Activated T-helper 17 cell treated with anti-CD3 and anti-CD28 coated beads, Interleukin-2, amount 50 U/mL, for 72 hours (primary cell): ENCODE measurements around the gene KRTAP5-1. TPM values are rescaled to one million over a fixed set of nuclear protein-coding genes. Genes with fewer than 3 reads are reported as not detected.
A peak's percentile ranks its signal among the peaks of the same experiment; 100 is the strongest.

Experiments used
- ATAC-seq: fragments of 150-1000 bp; cut with Tn5 transposase; replicated peaks from 2 replicates; pipeline ENCODE4 v1.10.0; 2021; ENCODE audit warnings: mild to moderate bottlenecking, moderate library complexity
- H3K27ac Mint-ChIP-seq: one replicate; pipeline ENCODE4 v1.8.0; 2022; ENCODE audit warnings: mixed read lengths
- H3K27me3 Mint-ChIP-seq: one replicate; pipeline ENCODE4 v1.8.0; 2022; ENCODE audit warnings: mixed read lengths
- H3K36me3 Mint-ChIP-seq: one replicate; pipeline ENCODE4 v1.8.0; 2022; ENCODE audit warnings: low read depth, mild to moderate bottlenecking, mixed read lengths
- H3K4me1 Mint-ChIP-seq: one replicate; pipeline ENCODE4 v1.8.0; 2022; ENCODE audit warnings: mixed read lengths
- H3K4me3 Mint-ChIP-seq: one replicate; pipeline ENCODE4 v1.8.0; 2022; ENCODE audit warnings: mild to moderate bottlenecking, mixed read lengths
- H3K9me3 Mint-ChIP-seq: one replicate; pipeline ENCODE4 v1.8.0; 2022; ENCODE audit warnings: mixed read lengths
- total RNA-seq, 2 donors: library from RNA; stranded (reverse); gene quantifications; one replicate each; pipeline ENCODE4 v1.2.3, GENCODE V29; 2022

KRTAP5-1 gene
- total RNA-seq, 2 donors from 2014 or later = not detected

DNA sequence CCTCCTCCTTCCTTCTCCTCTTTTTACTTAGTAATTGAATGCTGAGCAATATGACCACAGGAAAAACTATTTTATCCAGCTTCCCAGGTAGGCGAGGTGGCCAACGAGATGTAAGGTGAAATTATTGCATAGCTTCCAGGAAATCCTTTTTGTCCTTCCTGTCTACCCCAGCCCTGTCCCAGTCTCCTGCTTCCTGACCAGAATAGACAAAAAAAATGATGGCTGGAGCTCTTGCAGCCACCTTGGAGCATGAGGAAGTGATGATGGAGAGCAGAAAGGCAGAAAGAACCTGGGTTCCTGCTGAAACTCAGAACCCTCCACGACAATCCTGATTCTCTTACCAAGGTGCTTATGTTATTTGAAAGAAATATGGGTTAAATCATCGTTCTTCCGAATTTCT is 46.9 kb downstream of the KRTAP5-1 start:
- peaks cover 8% of the 10 kb centered on the region for H3K36me3 Mint-ChIP-seq
- no peak overlapping the region for H3K27ac Mint-ChIP-seq
- no peak for ATAC-seq
- peaks cover 12% of the 10 kb centered on the region for H3K4me1 Mint-ChIP-seq
- no peaks in the 10 kb centered on the region for H3K9me3 Mint-ChIP-seq
- no peaks in the 10 kb centered on the region for H3K27me3 Mint-ChIP-seq
- H3K4me3 Mint-ChIP-seq = no peak overlapping the region

DNA sequence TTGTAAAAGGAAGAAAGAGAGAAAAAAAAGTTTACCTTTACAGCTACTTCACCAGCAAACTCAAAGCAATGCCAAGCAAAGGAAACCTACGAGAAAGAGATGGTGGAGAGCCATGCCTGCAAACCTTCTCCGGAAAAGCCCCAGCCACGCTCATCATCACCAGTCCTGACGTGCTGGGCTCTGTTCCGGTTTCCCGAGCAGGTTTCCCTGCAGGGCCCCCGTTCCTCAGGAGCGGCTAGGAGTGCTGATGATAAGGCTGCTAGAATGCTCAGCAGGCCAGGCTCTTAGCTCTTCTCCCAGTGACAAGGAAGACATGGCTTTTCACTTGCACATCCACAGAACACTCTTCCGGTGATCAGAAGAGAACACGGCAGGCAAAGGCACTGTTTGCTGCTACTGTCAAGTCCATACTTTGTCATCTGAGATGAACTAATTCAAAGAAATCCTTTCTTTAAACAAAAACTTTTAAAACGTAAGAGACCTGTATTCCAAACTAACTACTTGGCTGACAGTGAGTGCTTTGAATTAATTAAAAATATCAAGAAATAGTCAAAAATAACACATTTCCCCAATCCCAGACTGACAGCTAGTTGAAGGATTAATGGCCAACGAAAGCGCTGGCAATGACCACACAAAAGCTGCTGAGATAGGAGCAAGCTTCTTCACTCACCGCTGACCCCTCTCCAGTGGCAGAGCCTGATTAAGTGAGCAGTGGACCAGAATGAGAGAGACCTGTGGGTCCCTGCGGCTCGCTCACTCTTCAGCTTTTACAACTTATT is 48.8 kb downstream of the KRTAP5-1 start:
- H3K4me3 Mint-ChIP-seq = no peak overlapping the region
- no peaks in the 10 kb centered on the region for H3K9me3 Mint-ChIP-seq
- H3K4me1 Mint-ChIP-seq = peaks cover 20% of the 10 kb centered on the region
- H3K27me3 Mint-ChIP-seq = no peaks in the 10 kb centered on the region
- ATAC-seq = no peak
- H3K36me3 Mint-ChIP-seq = peaks cover 8% of the 10 kb centered on the region
- peak overlapping the region; percentile 30 for H3K27ac Mint-ChIP-seq

DNA sequence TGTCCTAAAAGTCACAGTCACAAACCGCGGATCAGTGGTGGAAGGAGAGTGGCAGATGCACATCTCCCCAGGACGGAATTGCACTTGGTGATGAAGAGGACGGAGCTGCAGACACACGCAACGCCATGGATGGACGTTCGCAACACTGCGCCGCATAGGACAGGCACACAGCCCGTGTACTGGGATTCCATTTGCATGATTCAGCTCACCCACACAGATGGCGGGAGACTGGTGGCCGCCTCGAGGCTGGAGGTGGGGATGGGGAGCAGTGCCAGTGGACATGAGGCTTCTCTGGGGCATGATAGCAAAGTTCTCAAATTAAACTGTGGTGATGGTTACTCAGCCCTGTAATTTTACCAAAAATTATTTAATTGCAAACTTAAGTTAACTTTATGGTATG is 50.4 kb downstream of the KRTAP5-1 start:
- Mint-ChIP-seq H3K27ac (peak overlapping the region; percentile 49), H3K9me3 (no peaks in the 10 kb centered on the region), H3K4me3 (no peak overlapping the region), H3K4me1 (peaks cover 21% of the 10 kb centered on the region), H3K27me3 (no peaks in the 10 kb centered on the region), H3K36me3 (peaks cover 8% of the 10 kb centered on the region)
- ATAC-seq = no peak

Other genes with a start within 250 kb of the KRTAP5-1 start
- gene BRSK2, start 195.3 kb downstream of the KRTAP5-1 start, total RNA-seq = 1 to 10 TPM in 1 of 2 donors, under 1 TPM in 1; 0.09 to 3.3 TPM
- gene MOB2, start 98.5 kb downstream of the KRTAP5-1 start, total RNA-seq = 10 to 100 TPM; 24.5 to 26.7 TPM
- gene DUSP8, start 13.0 kb downstream of the KRTAP5-1 start, total RNA-seq = 1 to 10 TPM in 1 of 2 donors, under 1 TPM in 1; 0.80 to 1.7 TPM
- not detected for gene KRTAP5-2, start 13.0 kb upstream of the KRTAP5-1 start, total RNA-seq
- not detected for gene KRTAP5-3, start 23.2 kb upstream of the KRTAP5-1 start, total RNA-seq
- not detected for gene KRTAP5-4, start 36.9 kb upstream of the KRTAP5-1 start, total RNA-seq
- gene KRTAP5-5, start 44.5 kb upstream of the KRTAP5-1 start, total RNA-seq = not detected
- not detected for gene KRTAP5-6, start 111.9 kb upstream of the KRTAP5-1 start, total RNA-seq
- gene IFITM10, start 165.3 kb upstream of the KRTAP5-1 start, total RNA-seq = under 1 TPM; 0.17 to 0.42 TPM
- 10 to 100 TPM; 38.0 to 59.1 TPM for gene CTSD, start 178.6 kb upstream of the KRTAP5-1 start, total RNA-seq
- gene SYT8, start 249.7 kb upstream of the KRTAP5-1 start, total RNA-seq = not detected